Mucosa of gallbladder (tissue), 1 donor: ENCODE measurements around the gene SRP19. TPM values are rescaled to one million over a fixed set of nuclear protein-coding genes. Genes with fewer than 3 reads are reported as not detected.

Source experiments
- total RNA-seq: library from RNA; stranded (reverse); gene quantifications from one replicate; pipeline ENCODE4 v1.2.1, GENCODE V29; 2021
- donor health status: DM: no; HTN: no; CAD: no.

SRP19 gene
- total RNA-seq, 1 donor from 2014 or later, result 31.8 TPM

Other genes starting within 250 kb of the SRP19 start
- gene APC, start 123.4 kb upstream of the SRP19 start, total RNA-seq, result 39.1 TPM
- gene REEP5, start 60.9 kb downstream of the SRP19 start, total RNA-seq, result 104 TPM
- gene DCP2, start 115.5 kb downstream of the SRP19 start, total RNA-seq, result 42.5 TPM